Heart right ventricle (tissue), 16 donors: ENCODE results near the gene NIN. TPM values are rescaled to one million over a fixed set of nuclear protein-coding genes. Genes with fewer than 3 reads are reported as not detected.
A peak's percentile ranks its signal among the peaks of the same experiment; 100 is the strongest.

Source experiments
- ATAC-seq, 8 donors: fragments of 200-7000 bp; cut with Tn5 transposase; one replicate each; pipeline ENCODE4 v1.9.1; 2020; ENCODE audit warnings: mild to moderate bottlenecking in 8 of 8, moderate library complexity in 8 of 8, moderate number of reproducible peaks in 1 of 8
- DNase-seq, 2 donors: peaks; one replicate each; pipeline ENCODE4 v3.0.0-alpha.2; 2020
- H3K27ac ChIP-seq, 10 donors: fragments of 200-600 bp; sonication (generic) in 2 of 10; one replicate each; pipeline versions ENCODE4 v1.5.0 to v1.8.0; 2020 to 2022; ENCODE audit warnings: mild to moderate bottlenecking in 3 of 10
- H3K27me3 ChIP-seq, 7 donors: fragments of 200-600 bp; one replicate each; pipeline ENCODE4 v1.8.0; 2021 to 2022; ENCODE audit warnings: mild to moderate bottlenecking in 2 of 7
- H3K36me3 ChIP-seq, 9 donors: fragments of 200-600 bp; sonication (generic) in 1 of 9; one replicate each; pipeline versions ENCODE4 v1.5.0 to v1.8.0; 2020 to 2022; ENCODE audit warnings: mild to moderate bottlenecking in 2 of 9
- H3K4me1 ChIP-seq, 9 donors: fragments of 200-600 bp; sonication (generic) in 1 of 9; one replicate each; pipeline versions ENCODE4 v1.5.0 to v1.8.0; 2020 to 2022; ENCODE audit warnings: mild to moderate bottlenecking in 4 of 9
- H3K4me3 ChIP-seq, 10 donors: fragments of 200-600 bp; sonication (generic) in 2 of 10; one replicate each; pipeline versions ENCODE4 v1.5.0 to v1.8.0; 2020 to 2022; ENCODE audit warnings: mild to moderate bottlenecking in 7 of 10, moderate library complexity in 2 of 10
- H3K9me3 ChIP-seq, 11 donors: fragments of 200-600 bp in 10 of 11; sonication (generic) in 2 of 11; one replicate each; pipeline versions ENCODE4 v1.5.0 to v1.8.0; 2013 to 2022; ENCODE audit warnings: mild to moderate bottlenecking in 2 of 11, control low read depth in 1 of 11, moderate library complexity in 1 of 11
- WGBS, 2 donors: extraction: QIAGEN DNeasy Blood & Tissue Kit; methylation state at CpG; one replicate each; pipeline ENCODE4 v1.1.7; 2013; ENCODE audit warnings: inconsistent platforms in 1 of 2; 5-methylcytosine and 5-hydroxymethylcytosine counted together
- intact Hi-C, 10 donors: fragments of 100-400 bp; cut with DNase I; formaldehyde crosslinking; loops; one replicate each; pipeline versions ENCODE4 v1.11.1 to v1.14.2; 2022
- polyA plus RNA-seq, 2 donors: library from polyadenylated mRNA; stranded (reverse); fragments of 200-250 nt; gene quantifications; one replicate each; pipeline ENCODE4 v1.2.3, GENCODE V29; 2013
- total RNA-seq, 10 donors: library from RNA; stranded (reverse); fragmentation: NEBNext Ultra II Directional in 3 of 10; extraction: Animal tissue kit (Norgen Biotek cat#: 25700) in 3 of 10; gene quantifications; one replicate each; pipeline versions ENCODE4 v1.2.1 to v1.2.4, GENCODE V29; 2021 to 2023
- TF ChIP-seq, protein P1 (sequence below), 9 donors: fragments of 200-600 bp; sonication (generic) in 2 of 9; IDR thresholded peaks; one replicate each; pipeline versions ENCODE4 v1.5.0 to v1.8.0; 2021 to 2022; ENCODE audit warnings: antibody characterized with exemption in 9 of 9, mild to moderate bottlenecking in 5 of 9, moderate library complexity in 1 of 9
- donor health status: Arrhythmogenic right ventricular cardiomyopathy.
- donor health status: ischemic (EF 13 %, LVEDD 7.1; RV severe dilation, severe dysfunction).
- donor health status: healthy with polysubstance abuse.
- donor health status: DM: no; HTN: yes; CAD: no.
- donor health status: DM: no; HTN: no; CAD: no.
- donor health status: ischemic (EF 25% LVEDD 6.9; RV normal size, moderate dysfunction).
- donor health status: ischemic (EF 25% LVEDD 5.7; RV mildly dilated, moderate dysfunction).
- donor health status: healthy.
- donor health status: DM: yes; HTN: yes; CAD: no.
- donor health status: Ischemic cardiomyopathy.
- donor health status: ischemic (EF 35%, LVEDD 5.7; RV mildly dilated, moderate dysfunction).
- donor health status: nonischemic (EF 11% LVEDD 7.7; RV severe dilation, severe dysfunction).
- donor health status: DM: yes; HTN: yes; CAD: no.
- donor health status: PGD.
- donor health status: ischemic (EF 29% LVEDD 5.4; RV normal size, mild dysfunction).
- donor health status: nonischemic (EF 23%, LVEDD 6.1; RV moderate dilation, normal function).

The NIN gene
- total and polyA plus RNA-seq, 12 donors, result 4.0 to 38.7 (median 25.1) TPM

DNA sequence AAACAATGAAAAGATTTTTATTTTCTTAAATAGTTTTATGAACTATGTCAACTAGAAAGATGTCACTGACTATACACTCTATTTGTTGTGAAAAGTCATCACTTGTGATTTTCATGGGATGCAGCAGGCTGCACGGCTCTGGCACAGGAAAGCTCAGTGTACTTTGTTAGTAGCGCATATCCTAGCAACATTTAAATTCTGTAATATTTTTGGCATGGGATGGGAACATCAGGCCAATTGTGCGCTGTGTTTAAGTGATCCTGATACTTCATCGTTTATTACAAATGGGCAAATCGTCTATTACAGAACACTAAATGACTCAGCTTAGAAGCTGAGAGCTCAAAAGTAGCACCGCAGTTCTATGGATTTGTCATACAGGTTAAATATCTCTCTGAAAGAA, 102.1 kb downstream of the NIN start:
- H3K4me1 ChIP-seq, result peaks cover 0 to 8% (median 0%) of the 10 kb centered on the region in 9 donors
- ATAC-seq, result no peak
- H3K4me3 ChIP-seq, result no peak overlapping the region
- TF ChIP-seq, protein P1, sequence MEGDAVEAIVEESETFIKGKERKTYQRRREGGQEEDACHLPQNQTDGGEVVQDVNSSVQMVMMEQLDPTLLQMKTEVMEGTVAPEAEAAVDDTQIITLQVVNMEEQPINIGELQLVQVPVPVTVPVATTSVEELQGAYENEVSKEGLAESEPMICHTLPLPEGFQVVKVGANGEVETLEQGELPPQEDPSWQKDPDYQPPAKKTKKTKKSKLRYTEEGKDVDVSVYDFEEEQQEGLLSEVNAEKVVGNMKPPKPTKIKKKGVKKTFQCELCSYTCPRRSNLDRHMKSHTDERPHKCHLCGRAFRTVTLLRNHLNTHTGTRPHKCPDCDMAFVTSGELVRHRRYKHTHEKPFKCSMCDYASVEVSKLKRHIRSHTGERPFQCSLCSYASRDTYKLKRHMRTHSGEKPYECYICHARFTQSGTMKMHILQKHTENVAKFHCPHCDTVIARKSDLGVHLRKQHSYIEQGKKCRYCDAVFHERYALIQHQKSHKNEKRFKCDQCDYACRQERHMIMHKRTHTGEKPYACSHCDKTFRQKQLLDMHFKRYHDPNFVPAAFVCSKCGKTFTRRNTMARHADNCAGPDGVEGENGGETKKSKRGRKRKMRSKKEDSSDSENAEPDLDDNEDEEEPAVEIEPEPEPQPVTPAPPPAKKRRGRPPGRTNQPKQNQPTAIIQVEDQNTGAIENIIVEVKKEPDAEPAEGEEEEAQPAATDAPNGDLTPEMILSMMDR (IDR thresholded peaks at IDR 0.05), result no peak
- no peak overlapping the region for H3K27ac ChIP-seq
- intact Hi-C loops, result loop anchor here in 2 of 10 donors (5.0 to 10.0 kb wide), 2 partner anchors 33 to 46 kb away; no protein-coding TSS in a partner anchor
- peaks cover 0 to 100% (median 80%) of the 10 kb centered on the region in 9 donors for H3K36me3 ChIP-seq
- H3K27me3 ChIP-seq, result no peaks in the 10 kb centered on the region
- no peaks in the 10 kb centered on the region for H3K9me3 ChIP-seq
- 80 to 81% methylated on average over 6 of the region's 6 CpGs for WGBS, 2 donors
- no peak for DNase-seq

DNA sequence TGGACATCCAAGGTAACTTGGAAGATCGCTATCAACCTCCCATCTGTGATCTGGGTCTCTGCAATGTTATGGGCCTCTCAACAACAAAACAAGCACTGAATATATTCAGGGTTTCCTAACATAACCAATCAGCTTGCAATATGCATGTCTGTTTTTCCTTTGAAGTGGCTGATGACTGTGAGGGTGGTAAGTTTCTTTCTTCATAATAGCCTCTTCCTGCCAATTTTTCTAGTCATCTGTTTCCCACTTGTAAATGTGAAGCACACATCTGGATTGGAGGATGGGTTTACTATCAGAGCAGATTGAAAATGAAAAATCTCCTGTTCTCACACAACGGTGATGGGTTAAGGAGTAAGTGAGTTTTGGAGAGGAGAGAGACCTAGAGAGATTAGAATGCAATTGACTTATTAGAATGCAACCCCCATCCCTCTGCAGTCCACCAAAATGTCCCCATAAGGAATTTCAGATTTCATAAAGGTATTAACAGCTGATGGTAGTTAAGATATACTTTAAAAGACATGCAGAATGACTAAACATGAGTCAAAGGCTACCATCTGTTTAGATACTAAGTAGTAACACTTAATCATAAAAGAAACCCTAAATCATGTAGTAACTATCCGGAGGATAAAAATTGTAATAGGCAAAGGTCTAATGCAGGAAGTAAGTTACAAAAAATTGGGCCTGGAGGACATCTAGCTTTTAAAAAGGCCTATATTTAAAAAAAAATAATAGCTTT, 104.4 kb downstream of the NIN start:
- no peak for ATAC-seq
- Histone ChIP-seq H3K4me3 (no peak overlapping the region), H3K27me3 (no peaks in the 10 kb centered on the region), H3K36me3 (peaks cover 0 to 100% (median 82%) of the 10 kb centered on the region in 9 donors), H3K4me1 (peaks cover 0 to 8% (median 0%) of the 10 kb centered on the region in 9 donors), H3K27ac (peak overlapping the region in 1 of 10 donors; percentile 12), H3K9me3 (no peaks in the 10 kb centered on the region)
- DNase-seq, result no peak
- TF ChIP-seq, protein P1 (IDR thresholded peaks at IDR 0.05), result no peak
- intact Hi-C loops, result loop anchor here in 2 of 10 donors (5.0 to 10.0 kb wide), 2 partner anchors 36 to 48 kb away; no protein-coding TSS in a partner anchor
- 93% methylated on average over 3 of the region's 3 CpGs for WGBS, 2 donors

DNA sequence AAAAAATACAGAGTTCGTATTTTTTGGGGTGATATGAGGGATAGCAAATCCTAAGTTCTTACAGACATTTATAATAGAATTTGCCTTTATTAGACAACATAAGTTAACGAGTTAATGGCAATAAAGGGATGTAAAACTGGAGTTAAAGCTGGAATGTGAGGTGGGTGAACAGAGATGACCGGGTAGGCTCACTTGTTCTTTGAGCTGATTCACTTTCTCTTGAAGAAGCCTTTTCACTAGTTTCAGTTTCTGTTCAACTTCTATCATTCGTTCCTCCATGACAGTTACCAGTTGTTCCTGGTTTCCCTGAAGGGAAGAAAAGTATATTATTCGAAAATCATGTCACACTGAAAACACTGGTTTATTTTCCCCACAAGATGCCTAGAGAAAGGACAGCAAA, 105.2 kb downstream of the NIN start:
- WGBS, 2 donors, result 94 to 95% methylated on average over 5 of the region's 5 CpGs
- no peak overlapping the region for H3K27ac ChIP-seq
- peaks cover 0 to 100% (median 80%) of the 10 kb centered on the region in 9 donors for H3K36me3 ChIP-seq
- TF ChIP-seq, protein P1 (IDR thresholded peaks at IDR 0.05), result no peak
- ATAC-seq (no peak), DNase-seq (no peak)
- H3K4me1 ChIP-seq, result peaks cover 0 to 8% (median 0%) of the 10 kb centered on the region in 9 donors
- H3K9me3 ChIP-seq, result no peaks in the 10 kb centered on the region
- no peak overlapping the region for H3K4me3 ChIP-seq
- H3K27me3 ChIP-seq, result no peaks in the 10 kb centered on the region
- intact Hi-C loops, result loop anchor here in 2 of 10 donors (5.0 to 10.0 kb wide), 2 partner anchors 37 to 49 kb away; no protein-coding TSS in a partner anchor

DNA sequence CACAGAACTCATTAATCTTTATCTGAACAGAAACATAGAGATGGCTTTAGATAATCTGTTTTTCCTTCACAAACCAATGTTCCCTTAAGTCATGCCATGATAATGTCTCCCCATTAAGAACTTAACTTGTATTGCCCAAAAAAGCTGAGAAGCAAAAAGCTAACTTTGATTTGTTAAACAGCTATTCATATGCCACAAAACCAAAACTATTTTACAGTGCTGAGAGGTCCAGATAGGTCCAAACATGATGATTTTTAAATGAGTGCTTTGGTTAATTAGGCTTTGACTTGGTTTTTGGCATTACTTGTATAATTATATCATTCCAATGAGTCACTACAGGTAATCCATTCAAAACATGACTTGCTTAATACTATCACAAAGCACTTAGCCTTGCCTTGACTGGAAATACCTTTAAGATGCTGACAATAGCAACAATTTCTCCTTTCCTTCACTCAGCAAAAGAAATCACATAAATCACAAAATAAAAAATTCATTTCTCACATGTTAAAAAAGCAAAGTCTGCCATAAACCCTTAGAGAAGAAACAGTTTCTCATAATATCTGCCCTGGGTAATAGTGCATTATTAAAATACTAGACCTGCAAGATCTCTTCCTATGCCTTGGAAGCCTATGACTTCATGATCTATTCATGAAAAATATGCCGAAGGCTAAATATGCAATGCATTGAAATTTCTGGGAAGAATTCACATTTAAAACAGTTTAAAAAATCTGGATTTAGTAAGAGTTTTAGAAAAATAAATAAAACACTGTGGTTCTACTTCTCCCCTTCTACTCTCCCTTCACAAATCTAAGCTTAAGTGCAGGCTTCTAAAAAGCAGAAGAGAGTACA, 110.8 kb downstream of the NIN start:
- Histone ChIP-seq H3K9me3 (no peaks in the 10 kb centered on the region), H3K27me3 (no peaks in the 10 kb centered on the region), H3K4me3 (no peak overlapping the region), H3K27ac (no peak overlapping the region), H3K4me1 (no peaks in the 10 kb centered on the region), H3K36me3 (peaks cover 0 to 61% (median 34%) of the 10 kb centered on the region in 9 donors)
- no peak for DNase-seq
- intact Hi-C loops, result loop anchor here in 3 of 10 donors (5.0 to 10.0 kb wide), 3 partner anchors 55 to 115 kb away; no protein-coding TSS in a partner anchor
- no peak for ATAC-seq
- WGBS, 2 donors, result 89 to 92% methylated on average over 1 of the region's 1 CpG
- TF ChIP-seq, protein P1 (IDR thresholded peaks at IDR 0.05), result no peak
